Body of pancreas (tissue), 4 donors: ENCODE data around the gene IGF2BP1.

ENCODE experiments used
- POLR2A ChIP-seq, 3 donors: fragments of 450-650 bp; IDR thresholded peaks; one replicate each; pipeline ENCODE4 v1.6.1; 2016; ENCODE audit warnings: antibody characterized with exemption in 3 of 3, mild to moderate bottlenecking in 2 of 3
- TF ChIP-seq, protein P1 (sequence below), 7 experiments: fragments of 450-650 bp in 4 of 7; fragments of 200-600 bp in 3 of 7; sonication (generic) in 3 of 7; IDR thresholded peaks; one replicate each; pipeline ENCODE4 v1.5.1; 2016 to 2019; ENCODE audit warnings: antibody characterized with exemption in 7 of 7

GRCh38 chr17:49101054-49101534, 103.9 kb downstream of the IGF2BP1 start:
- TF ChIP-seq, protein P1, sequence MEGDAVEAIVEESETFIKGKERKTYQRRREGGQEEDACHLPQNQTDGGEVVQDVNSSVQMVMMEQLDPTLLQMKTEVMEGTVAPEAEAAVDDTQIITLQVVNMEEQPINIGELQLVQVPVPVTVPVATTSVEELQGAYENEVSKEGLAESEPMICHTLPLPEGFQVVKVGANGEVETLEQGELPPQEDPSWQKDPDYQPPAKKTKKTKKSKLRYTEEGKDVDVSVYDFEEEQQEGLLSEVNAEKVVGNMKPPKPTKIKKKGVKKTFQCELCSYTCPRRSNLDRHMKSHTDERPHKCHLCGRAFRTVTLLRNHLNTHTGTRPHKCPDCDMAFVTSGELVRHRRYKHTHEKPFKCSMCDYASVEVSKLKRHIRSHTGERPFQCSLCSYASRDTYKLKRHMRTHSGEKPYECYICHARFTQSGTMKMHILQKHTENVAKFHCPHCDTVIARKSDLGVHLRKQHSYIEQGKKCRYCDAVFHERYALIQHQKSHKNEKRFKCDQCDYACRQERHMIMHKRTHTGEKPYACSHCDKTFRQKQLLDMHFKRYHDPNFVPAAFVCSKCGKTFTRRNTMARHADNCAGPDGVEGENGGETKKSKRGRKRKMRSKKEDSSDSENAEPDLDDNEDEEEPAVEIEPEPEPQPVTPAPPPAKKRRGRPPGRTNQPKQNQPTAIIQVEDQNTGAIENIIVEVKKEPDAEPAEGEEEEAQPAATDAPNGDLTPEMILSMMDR (IDR thresholded peaks at IDR 0.05) = no peak
- no peak for TF ChIP-seq POLR2A (IDR thresholded peaks at IDR 0.05)
